Endothelial cell (in vitro differentiated cells): ENCODE data around the gene MRPS14. TPM values are rescaled to one million over a fixed set of nuclear protein-coding genes. Genes with fewer than 3 reads are reported as not detected.

ENCODE experiments used
- DNase-seq: peaks from one replicate; pipeline ENCODE4 v3.0.0; 2021; ENCODE audit warnings: low spot score
- H3K27ac Mint-ChIP-seq: one replicate; pipeline ENCODE4 v1.8.0; 2021; ENCODE audit warnings: mixed read lengths, inconsistent platforms; ENCODE audit not compliant: unreplicated experiment
- H3K27me3 Mint-ChIP-seq: one replicate; pipeline ENCODE4 v1.8.0; 2021; ENCODE audit warnings: mild to moderate bottlenecking, moderate library complexity, mixed read lengths, inconsistent platforms; ENCODE audit not compliant: unreplicated experiment
- H3K36me3 Mint-ChIP-seq: one replicate; pipeline ENCODE4 v1.8.0; 2021; ENCODE audit warnings: mild to moderate bottlenecking, low read depth, mixed read lengths, inconsistent platforms; ENCODE audit not compliant: unreplicated experiment
- H3K4me1 Mint-ChIP-seq: one replicate; pipeline ENCODE4 v1.8.0; 2021; ENCODE audit warnings: mild to moderate bottlenecking, mixed read lengths, inconsistent platforms; ENCODE audit not compliant: unreplicated experiment
- H3K4me3 Mint-ChIP-seq: one replicate; pipeline ENCODE4 v1.8.0; 2021; ENCODE audit warnings: mild to moderate bottlenecking, mixed read lengths, inconsistent platforms; ENCODE audit not compliant: unreplicated experiment
- H3K9me3 Mint-ChIP-seq: one replicate; pipeline ENCODE4 v1.8.0; 2021; ENCODE audit warnings: mixed read lengths, inconsistent platforms; ENCODE audit not compliant: unreplicated experiment
- CTCF ChIP-seq: fragments of 200-600 bp; sonication (generic); IDR thresholded peaks from one replicate; pipeline ENCODE4 v1.5.0; 2021; ENCODE audit warnings: antibody characterized with exemption; ENCODE audit not compliant: unreplicated experiment
- total RNA-seq: library from RNA; stranded (reverse); fragmentation: NEBNext Ultra II Directional; extraction: Animal tissue kit (Norgen Biotek cat#: 25700); gene quantifications from one replicate; pipeline ENCODE4 v1.2.1, GENCODE V29; 2021; ENCODE audit not compliant: unreplicated experiment

MRPS14 gene
- total RNA-seq, 1 donor from 2014 or later: 41.5 TPM

GRCh38 chr1:174989536-174990220 lies 33.5 kb downstream of the MRPS14 start:
- H3K27me3 Mint-ChIP-seq: peaks cover 3% of the 10 kb centered on the region
- H3K36me3 Mint-ChIP-seq: no peaks in the 10 kb centered on the region
- no peak for DNase-seq
- H3K4me3 Mint-ChIP-seq: no peak overlapping the region
- H3K27ac Mint-ChIP-seq: no peak overlapping the region
- TF ChIP-seq CTCF: no peak
- H3K9me3 Mint-ChIP-seq: no peaks in the 10 kb centered on the region
- no peaks in the 10 kb centered on the region for H3K4me1 Mint-ChIP-seq

- Mint-ChIP-seq H3K36me3 (no peaks in the 10 kb centered on the region), H3K27me3 (peaks cover 3% of the 10 kb centered on the region), H3K27ac (no peak overlapping the region), H3K4me3 (no peak overlapping the region), H3K4me1 (no peaks in the 10 kb centered on the region), H3K9me3 (no peaks in the 10 kb centered on the region)
- DNase-seq: no peak
- no peak for TF ChIP-seq CTCF
These were observed 34.2 kb downstream of the MRPS14 start for GRCh38 chr1:174988986-174989385.

- H3K4me1 Mint-ChIP-seq: no peaks in the 10 kb centered on the region
- H3K9me3 Mint-ChIP-seq: no peaks in the 10 kb centered on the region
- no peak overlapping the region for H3K27ac Mint-ChIP-seq
- no peaks in the 10 kb centered on the region for H3K36me3 Mint-ChIP-seq
- H3K4me3 Mint-ChIP-seq: no peak overlapping the region
- DNase-seq: no peak
- TF ChIP-seq CTCF: no peak
- peaks cover 3% of the 10 kb centered on the region for H3K27me3 Mint-ChIP-seq
These were observed 34.7 kb downstream of the MRPS14 start for GRCh38 chr1:174988539-174988938.

- Mint-ChIP-seq H3K4me1 (peaks cover 3% of the 10 kb centered on the region), H3K36me3 (no peaks in the 10 kb centered on the region), H3K27me3 (peaks cover 3% of the 10 kb centered on the region), H3K27ac (no peak overlapping the region), H3K4me3 (no peak overlapping the region), H3K9me3 (no peaks in the 10 kb centered on the region)
- TF ChIP-seq CTCF: no peak
- no peak for DNase-seq
These were observed 38.3 kb downstream of the MRPS14 start for GRCh38 chr1:174984952-174985351.

- Mint-ChIP-seq H3K27me3 (peaks cover 3% of the 10 kb centered on the region), H3K36me3 (no peaks in the 10 kb centered on the region), H3K4me1 (peaks cover 3% of the 10 kb centered on the region), H3K4me3 (no peak overlapping the region), H3K9me3 (no peaks in the 10 kb centered on the region), H3K27ac (no peak overlapping the region)
- peak; percentile 46 for DNase-seq
- TF ChIP-seq CTCF: peak; percentile 97
These were observed 40.1 kb downstream of the MRPS14 start for GRCh38 chr1:174982971-174983689.
